ENCODE results near the gene SELP. TPM values are rescaled to one million over a fixed set of nuclear protein-coding genes. Genes with fewer than 3 reads are reported as not detected.

SELP gene
- total and polyA plus RNA-seq, 2 of the 8 experiments (the other 6 are each of a cell fraction or from before 2014, with no cell fraction given) = not detected

DNA sequence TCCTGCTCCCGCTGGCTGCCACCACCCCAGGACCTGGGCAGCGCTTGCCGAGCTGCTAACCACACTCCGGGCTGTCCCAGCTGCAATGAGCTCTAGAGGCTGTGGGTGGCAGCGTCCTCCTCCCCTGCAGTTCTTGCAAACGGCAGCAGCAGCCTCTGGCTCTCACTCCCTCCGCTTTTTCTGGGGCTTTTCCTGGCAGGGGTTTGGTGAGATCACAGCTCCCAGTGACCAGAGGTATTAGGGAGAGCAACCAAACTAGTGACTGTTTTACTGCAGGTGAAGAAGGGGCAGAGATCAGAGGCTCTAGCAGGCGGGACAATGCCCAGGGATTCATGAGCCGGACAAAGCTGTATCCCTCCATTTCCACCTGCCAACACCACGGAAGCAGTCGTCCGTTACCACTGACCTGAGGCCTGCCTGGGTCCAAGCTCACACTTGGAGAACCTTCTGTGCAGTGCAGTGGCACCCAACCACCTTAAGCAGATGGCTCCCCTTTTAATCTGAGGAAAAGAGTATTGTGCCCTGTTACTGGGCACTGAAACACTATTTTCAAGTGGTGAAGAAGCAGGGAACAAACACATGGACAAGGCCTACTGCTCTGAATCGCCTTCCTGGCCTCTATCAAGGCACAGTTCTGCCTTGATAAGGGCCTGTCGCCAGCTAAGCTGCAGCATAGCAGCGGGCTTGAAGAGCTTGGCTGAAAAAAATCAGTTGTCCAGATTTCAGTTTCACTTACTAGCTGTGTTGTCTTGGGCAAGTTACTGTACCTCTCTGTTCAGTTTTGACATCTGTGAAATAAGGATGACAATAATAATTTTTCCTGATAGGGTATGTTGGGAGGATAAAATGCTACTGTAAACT is 43.3 kb downstream of the SELP start, which contains the start of gene F5:
Gene F5, minus strand, starts transcription at position 87 of the 861 bp plus-strand sequence. CDS start 95 bp downstream, outside the sequence.
- 0 out of 2 replicates have a peak within 1 kb of the TSS, but pooled peaks have one; percentile 63 for H2BK15ac ChIP-seq (ENCODE audit: low read length)
- H3K4ac ChIP-seq (replicated peaks; ENCODE audit: insufficient read length, low read depth, low read length) = peak within 1 kb of the TSS; percentile 65
- DNase-seq (ENCODE audit: low read depth in 1 of 2, low spot score in 2 of 2) = peak; percentile 76 to 77
- ChIA-PET CTCF (ENCODE audit: partially characterized antibody) (interaction anchor here (0.6 to 2.3 kb wide), 28 partner anchors 10 to 373 kb away, joined by 3 to 13 read pairs (median 4); partner anchors contain the start of gene SELP), POLR2A (ENCODE audit: partially characterized antibody) (interaction anchor here (2.3 kb wide), 1 partner anchor 9 kb away, joined by 6 read pairs; no protein-coding TSS in a partner anchor)
- H3K9me3 ChIP-seq (ENCODE audit: insufficient read depth in 2 of 2, low read depth in 1 of 2, low read length in 1 of 2) = no peaks in the 10 kb centered on the region
- no peak for FAIRE-seq
- 0 out of 2 replicates have a peak within 1 kb of the TSS, but pooled peaks have one; percentile 73 for H2BK20ac ChIP-seq (ENCODE audit: low read length)
- peak within 1 kb of the TSS; percentile 60; the same call in 1 of the 2 replicates for H4K8ac ChIP-seq (ENCODE audit: extremely low read depth, insufficient read depth, low read length)
- no peaks in the 10 kb centered on the region for H3K23me2 ChIP-seq (ENCODE audit: low read depth, low read length)
- no peak within 1 kb of the TSS for H2AK5ac ChIP-seq (ENCODE audit: low read depth, low read length)
- no peak within 1 kb of the TSS for H2BK120ac ChIP-seq (replicated peaks; ENCODE audit: low read depth, low read length)
- H2BK12ac ChIP-seq (ENCODE audit: low read depth, low read length) = no peak within 1 kb of the TSS
- peak within 1 kb of the TSS; percentile 6 for H4K5ac ChIP-seq (ENCODE audit: insufficient read length, low read depth, low read length)
- WGBS, 2 experiments (ENCODE audit: extremely low coverage in 1 of 2, insufficient coverage in 1 of 2, insufficient read length in 1 of 2, insufficient replicate concordance in 2 of 2, low coverage in 1 of 2, low lambda C conversion rate in 2 of 2, missing lambda C conversion rate in 1 of 2) = 46% methylated on average over 15 of the region's 15 CpGs; no CpG with 5 or more reads in 1 of the 2 experiments
- H2BK5ac ChIP-seq (ENCODE audit: low read depth, low read length) = 0 out of 2 replicates have a peak within 1 kb of the TSS, but pooled peaks have one; percentile 41
- H3K79me1 ChIP-seq (ENCODE audit: low read depth, low read length) = no peaks in the 10 kb centered on the region
- no peak within 1 kb of the TSS for H3K27ac ChIP-seq (ENCODE audit: low read depth, low read length)
- no peak within 1 kb of the TSS for H4K91ac ChIP-seq (replicated peaks; ENCODE audit: insufficient read length, low read length)
- H3K18ac ChIP-seq (ENCODE audit: extremely low read depth, low read length) = peak within 1 kb of the TSS; percentile 91
- H3K4me3 ChIP-seq (ENCODE audit: extremely low read depth in 1 of 4, insufficient read depth in 2 of 4, low read depth in 3 of 4, low read length in 4 of 4) = peak within 1 kb of the TSS in 1 of 4 experiments; percentile 42; a peak in 3 of 8 replicates
- H4K20me1 ChIP-seq (replicated peaks in 1 of 2; ENCODE audit: control insufficient read depth in 1 of 2, insufficient read depth in 2 of 2, low read length in 2 of 2) = no peaks in the 10 kb centered on the region
- H3K27me3 ChIP-seq (replicated peaks in 1 of 4; ENCODE audit: control insufficient read depth in 3 of 4, extremely low read depth in 1 of 4, insufficient read depth in 3 of 4, low read length in 3 of 4) = no peaks in the 10 kb centered on the region; a peak in 1 of 7 replicates
- H3K79me2 ChIP-seq (ENCODE audit: control insufficient read depth in 1 of 2, insufficient read depth in 2 of 2, low read length in 2 of 2) = no peaks in the 10 kb centered on the region
- peaks cover 0 to 2% (median under 1%) of the 10 kb centered on the region in 4 experiments; a peak in 3 of 7 replicates for H3K4me1 ChIP-seq (replicated peaks in 1 of 4; ENCODE audit: control insufficient read depth in 3 of 4, insufficient read depth in 4 of 4, low read length in 3 of 4)
- no peak within 1 kb of the TSS for H3K14ac ChIP-seq (ENCODE audit: insufficient read length)
- H3K23ac ChIP-seq (ENCODE audit: insufficient read length) = no peak within 1 kb of the TSS
- H3K9ac ChIP-seq (replicated peaks in 1 of 4; ENCODE audit: extremely low read depth in 1 of 4, low read depth in 3 of 4, low read length in 3 of 4) = no peak within 1 kb of the TSS; a peak in 1 of 7 replicates
- H3K4me2 ChIP-seq (ENCODE audit: insufficient read depth in 1 of 2, low read depth in 2 of 2, low read length in 2 of 2) = peak within 1 kb of the TSS; percentile 26 to 68
- peak within 1 kb of the TSS; percentile 83; the same call in 1 of the 2 replicates for H2AFZ ChIP-seq (ENCODE audit: low read length)
- no peak within 1 kb of the TSS for H3K56ac ChIP-seq (replicated peaks; ENCODE audit: insufficient read length, low read depth, low read length)
- H3K36me3 ChIP-seq (ENCODE audit: control insufficient read depth in 2 of 4, insufficient read depth in 4 of 4, low read length in 3 of 4) = no peaks in the 10 kb centered on the region
- TF ChIP-seq TCF12 (IDR thresholded peaks at IDR 0.05; ENCODE audit: low read depth, low read length) (no peak), JUN (IDR thresholded peaks at IDR 0.05; ENCODE audit: low read depth, low read length) (no peak), CREB1 (IDR thresholded peaks at IDR 0.05) (no peak), SUZ12 (IDR thresholded peaks at IDR 0.05; ENCODE audit: low read length) (no peak), KDM1A (IDR thresholded peaks at IDR 0.05; ENCODE audit: borderline replicate concordance, low read length) (peak; percentile 56; the same call in 1 of the 2 replicates), SP4 (IDR thresholded peaks at IDR 0.05; ENCODE audit: low read length) (no peak), BACH1 (IDR thresholded peaks at IDR 0.05; ENCODE audit: low read length) (no peak), CBX5 (IDR thresholded peaks at IDR 0.05; ENCODE audit: low read depth, low read length) (no peak), SP1 (IDR thresholded peaks at IDR 0.05; ENCODE audit: low read depth, low read length) (no peak), POLR2AphosphoS5 (IDR thresholded peaks at IDR 0.05; ENCODE audit: low read depth, low read length) (no peak; the same call in 1 of the 2 replicates), SIN3A (conservative IDR thresholded peaks at IDR 0.05 in 1 of 2, IDR thresholded peaks at IDR 0.05 in 1 of 2; ENCODE audit: low read depth in 1 of 2, low read length in 2 of 2) (no peak), SRF (IDR thresholded peaks at IDR 0.05; ENCODE audit: low read depth, low read length) (no peak), POU5F1 (IDR thresholded peaks at IDR 0.05; ENCODE audit: low read depth, low read length) (no peak)
